ENCODE results near the gene MSH3.
"Not testable (repeated sequence)": the region's sequence is repeated elsewhere in the genome, so short reads cannot be mapped to it uniquely, and the experiment has no call there.

The MSH3 gene

GRCh38 chr5:80834710-80835109, 180.3 kb downstream of the MSH3 start:
- Histone ChIP-seq H3K9me3 (ENCODE audit: control insufficient read depth, low read length) (no peaks in the 10 kb centered on the region), H3K27ac (ENCODE audit: insufficient read depth, low read depth, low read length, poor library complexity, severe bottlenecking) (no peak overlapping the region), H3K27me3 (ENCODE audit: control insufficient read depth, insufficient read depth, low read length, poor library complexity, severe bottlenecking) (no peaks in the 10 kb centered on the region), H3K36me3 (ENCODE audit: control insufficient read depth, insufficient read depth, low read length) (no peaks in the 10 kb centered on the region), H3K4me3 (ENCODE audit: insufficient read depth, low read depth, low read length) (no peak overlapping the region), H3K4me1 (ENCODE audit: control insufficient read depth, insufficient read depth, low read length) (no peaks in the 10 kb centered on the region)

DNA sequence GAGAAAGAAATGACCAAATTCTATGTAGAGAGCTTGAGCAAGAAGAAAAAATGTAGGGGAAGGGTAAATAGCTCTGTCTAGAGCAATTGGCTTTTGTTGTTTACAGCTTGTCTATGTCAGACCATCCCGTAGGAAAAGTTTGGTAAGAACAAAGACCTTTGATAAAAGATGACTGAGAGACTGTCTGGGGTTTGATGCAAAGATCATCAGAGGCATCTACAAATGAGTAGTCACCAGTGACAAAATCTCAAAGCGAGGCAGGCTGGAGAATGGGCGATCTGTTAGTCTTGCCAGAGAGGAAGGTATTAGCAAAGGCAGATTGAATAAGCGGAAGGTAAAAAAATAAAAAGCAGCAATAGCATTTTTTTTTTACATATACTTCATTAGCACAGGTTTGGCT, 180.7 kb downstream of the MSH3 start:
- no peaks in the 10 kb centered on the region for H3K9me3 ChIP-seq (ENCODE audit: control insufficient read depth, low read length)
- H3K4me1 ChIP-seq (ENCODE audit: control insufficient read depth, insufficient read depth, low read length): no peaks in the 10 kb centered on the region
- no peak overlapping the region for H3K4me3 ChIP-seq (ENCODE audit: insufficient read depth, low read depth, low read length)
- 91 to 95% methylated on average over 3 to 4 of the region's 4 CpGs for WGBS, 2 experiments
- H3K27me3 ChIP-seq (ENCODE audit: control insufficient read depth, insufficient read depth, low read length, poor library complexity, severe bottlenecking): no peaks in the 10 kb centered on the region
- H3K27ac ChIP-seq (ENCODE audit: insufficient read depth, low read depth, low read length, poor library complexity, severe bottlenecking): no peak overlapping the region
- no peaks in the 10 kb centered on the region for H3K36me3 ChIP-seq (ENCODE audit: control insufficient read depth, insufficient read depth, low read length)

GRCh38 chr5:80837679-80838078, 183.2 kb downstream of the MSH3 start:
- Histone ChIP-seq H3K4me1 (ENCODE audit: control insufficient read depth, insufficient read depth, low read length) (no peaks in the 10 kb centered on the region), H3K9me3 (ENCODE audit: control insufficient read depth, low read length) (no peaks in the 10 kb centered on the region), H3K27ac (ENCODE audit: insufficient read depth, low read depth, low read length, poor library complexity, severe bottlenecking) (no peak overlapping the region), H3K27me3 (ENCODE audit: control insufficient read depth, insufficient read depth, low read length, poor library complexity, severe bottlenecking) (no peaks in the 10 kb centered on the region), H3K36me3 (ENCODE audit: control insufficient read depth, insufficient read depth, low read length) (no peaks in the 10 kb centered on the region), H3K4me3 (ENCODE audit: insufficient read depth, low read depth, low read length) (no peak overlapping the region)

DNA sequence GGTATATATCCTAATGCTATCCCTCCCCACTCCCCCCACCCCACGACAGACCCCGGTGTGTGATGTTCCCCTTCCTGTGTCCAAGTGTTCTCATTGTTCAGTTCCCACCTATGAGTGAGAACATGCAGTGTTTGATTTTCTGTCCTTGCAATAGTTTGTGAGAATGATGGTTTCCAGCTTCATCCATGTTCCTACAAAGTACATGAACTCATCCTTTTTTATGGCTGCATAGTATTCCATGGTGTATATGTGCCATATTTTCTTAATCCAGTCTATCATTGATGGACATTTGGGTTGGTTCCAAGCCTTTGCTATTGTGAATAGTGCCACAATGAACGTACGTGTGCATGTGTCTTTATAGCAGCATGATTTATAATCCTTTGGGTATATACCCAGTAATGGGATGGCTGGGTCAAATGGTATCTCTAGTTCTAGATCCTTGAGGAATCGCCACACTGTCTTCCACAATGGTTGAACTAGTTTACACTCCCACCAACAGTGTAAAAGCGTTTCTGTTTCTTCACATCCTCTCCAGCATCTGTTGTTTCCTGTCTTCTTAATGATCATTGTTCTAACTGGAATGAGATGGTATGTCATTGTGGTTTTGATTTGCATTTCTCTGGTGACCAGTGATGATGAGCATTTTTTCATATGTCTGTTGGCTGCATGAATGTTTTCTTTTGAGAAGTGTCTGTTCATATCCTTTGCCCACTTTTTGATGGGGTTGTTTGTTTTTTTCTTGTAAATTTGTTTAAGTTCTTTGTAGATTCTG, 186.8 kb downstream of the MSH3 start:
- H3K27me3 ChIP-seq (ENCODE audit: control insufficient read depth, insufficient read depth, low read length, poor library complexity, severe bottlenecking); H3K9me3 ChIP-seq (ENCODE audit: control insufficient read depth, low read length); H3K4me3 ChIP-seq (ENCODE audit: insufficient read depth, low read depth, low read length); H3K4me1 ChIP-seq (ENCODE audit: control insufficient read depth, insufficient read depth, low read length); H3K27ac ChIP-seq (ENCODE audit: insufficient read depth, low read depth, low read length, poor library complexity, severe bottlenecking); H3K36me3 ChIP-seq (ENCODE audit: control insufficient read depth, insufficient read depth, low read length): not testable (repeated sequence)
- WGBS, 2 experiments: 73 to 88% methylated on average over 2 of the region's 6 CpGs

DNA sequence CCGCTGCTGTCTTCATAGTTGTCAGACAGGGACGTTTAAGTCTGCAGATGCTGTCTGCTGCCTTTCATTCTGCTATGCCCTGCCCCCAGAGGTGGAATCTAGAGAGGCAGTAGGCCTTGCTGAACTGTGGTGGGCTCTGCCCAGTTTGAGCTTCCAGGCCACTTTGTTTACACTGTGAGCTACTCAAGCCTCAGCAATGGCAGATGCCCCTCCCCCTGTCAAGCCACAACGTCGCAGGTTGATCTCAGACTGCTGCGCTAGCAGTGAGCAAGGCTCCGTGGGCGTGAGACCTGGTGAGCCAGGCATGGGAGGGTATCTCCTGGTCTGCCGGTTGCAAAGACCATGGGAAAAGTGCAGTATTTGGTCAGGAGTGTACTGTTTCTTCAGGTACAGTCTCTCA, 192.0 kb downstream of the MSH3 start:
- H3K27me3 ChIP-seq (ENCODE audit: control insufficient read depth, insufficient read depth, low read length, poor library complexity, severe bottlenecking); H3K4me1 ChIP-seq (ENCODE audit: control insufficient read depth, insufficient read depth, low read length); H3K27ac ChIP-seq (ENCODE audit: insufficient read depth, low read depth, low read length, poor library complexity, severe bottlenecking); H3K9me3 ChIP-seq (ENCODE audit: control insufficient read depth, low read length); H3K4me3 ChIP-seq (ENCODE audit: insufficient read depth, low read depth, low read length); H3K36me3 ChIP-seq (ENCODE audit: control insufficient read depth, insufficient read depth, low read length): not testable (repeated sequence)
- WGBS, 2 experiments: 88 to 91% methylated on average over 8 of the region's 8 CpGs

- not testable (repeated sequence) for H3K27me3 ChIP-seq (ENCODE audit: control insufficient read depth, insufficient read depth, low read length, poor library complexity, severe bottlenecking); H3K4me1 ChIP-seq (ENCODE audit: control insufficient read depth, insufficient read depth, low read length); H3K4me3 ChIP-seq (ENCODE audit: insufficient read depth, low read depth, low read length); H3K36me3 ChIP-seq (ENCODE audit: control insufficient read depth, insufficient read depth, low read length); H3K27ac ChIP-seq (ENCODE audit: insufficient read depth, low read depth, low read length, poor library complexity, severe bottlenecking); H3K9me3 ChIP-seq (ENCODE audit: control insufficient read depth, low read length)
- 84 to 96% methylated on average over 1 of the region's 1 CpG for WGBS, 2 experiments
Measured at GRCh38 chr5:80850168-80850567, 195.7 kb downstream of the MSH3 start.

- Histone ChIP-seq H3K4me1 (ENCODE audit: control insufficient read depth, insufficient read depth, low read length) (no peaks in the 10 kb centered on the region), H3K27me3 (ENCODE audit: control insufficient read depth, insufficient read depth, low read length, poor library complexity, severe bottlenecking) (no peaks in the 10 kb centered on the region)
- 92 to 93% methylated on average over 3 of the region's 3 CpGs for WGBS, 2 experiments
Measured at GRCh38 chr5:80852331-80853245, 198.1 kb downstream of the MSH3 start.

GRCh38 chr5:80853413-80853812, 199.0 kb downstream of the MSH3 start:
- Histone ChIP-seq H3K9me3 (ENCODE audit: control insufficient read depth, low read length) (no peaks in the 10 kb centered on the region), H3K4me1 (ENCODE audit: control insufficient read depth, insufficient read depth, low read length) (no peaks in the 10 kb centered on the region), H3K4me3 (ENCODE audit: insufficient read depth, low read depth, low read length) (no peak overlapping the region), H3K27ac (ENCODE audit: insufficient read depth, low read depth, low read length, poor library complexity, severe bottlenecking) (no peak overlapping the region), H3K36me3 (ENCODE audit: control insufficient read depth, insufficient read depth, low read length) (peaks cover 13% of the 10 kb centered on the region), H3K27me3 (ENCODE audit: control insufficient read depth, insufficient read depth, low read length, poor library complexity, severe bottlenecking) (no peaks in the 10 kb centered on the region)
- WGBS, 2 experiments: 71 to 96% methylated on average over 1 of the region's 2 CpGs

More at GRCh38 chr5:80852331-80853245, 198.1 kb downstream of the MSH3 start:
- no peaks in the 10 kb centered on the region for H3K9me3 ChIP-seq (ENCODE audit: control insufficient read depth, low read length)
- H3K36me3 ChIP-seq (ENCODE audit: control insufficient read depth, insufficient read depth, low read length): peaks cover 13% of the 10 kb centered on the region
- no peak overlapping the region for H3K27ac ChIP-seq (ENCODE audit: insufficient read depth, low read depth, low read length, poor library complexity, severe bottlenecking)
- no peak overlapping the region for H3K4me3 ChIP-seq (ENCODE audit: insufficient read depth, low read depth, low read length)

- WGBS, 2 experiments: 94% methylated on average over 2 of the region's 2 CpGs
- Histone ChIP-seq H3K27me3 (ENCODE audit: control insufficient read depth, insufficient read depth, low read length, poor library complexity, severe bottlenecking) (no peaks in the 10 kb centered on the region), H3K4me1 (ENCODE audit: control insufficient read depth, insufficient read depth, low read length) (no peaks in the 10 kb centered on the region), H3K27ac (ENCODE audit: insufficient read depth, low read depth, low read length, poor library complexity, severe bottlenecking) (no peak overlapping the region), H3K36me3 (ENCODE audit: control insufficient read depth, insufficient read depth, low read length) (peaks cover 9% of the 10 kb centered on the region), H3K4me3 (ENCODE audit: insufficient read depth, low read depth, low read length) (no peak overlapping the region), H3K9me3 (ENCODE audit: control insufficient read depth, low read length) (no peaks in the 10 kb centered on the region)
Measured at GRCh38 chr5:80854583-80854982, 200.1 kb downstream of the MSH3 start.

GRCh38 chr5:80860924-80861613, 206.6 kb downstream of the MSH3 start:
- no peaks in the 10 kb centered on the region for H3K27me3 ChIP-seq (ENCODE audit: control insufficient read depth, insufficient read depth, low read length, poor library complexity, severe bottlenecking)
- no peak overlapping the region for H3K4me3 ChIP-seq (ENCODE audit: insufficient read depth, low read depth, low read length)
- H3K4me1 ChIP-seq (ENCODE audit: control insufficient read depth, insufficient read depth, low read length): no peaks in the 10 kb centered on the region
- H3K27ac ChIP-seq (ENCODE audit: insufficient read depth, low read depth, low read length, poor library complexity, severe bottlenecking): no peak overlapping the region
- 89 to 90% methylated on average over 2 of the region's 2 CpGs for WGBS, 2 experiments
- no peaks in the 10 kb centered on the region for H3K9me3 ChIP-seq (ENCODE audit: control insufficient read depth, low read length)
- H3K36me3 ChIP-seq (ENCODE audit: control insufficient read depth, insufficient read depth, low read length): no peaks in the 10 kb centered on the region

Data from ectodermal cell (in vitro differentiated cells).